Measurements from ENCODE around the gene PHLPP1. TPM values are rescaled to one million over a fixed set of nuclear protein-coding genes. Genes with fewer than 3 reads are reported as not detected.

The PHLPP1 gene
- total RNA-seq, 1 donor from 2014 or later = 18.6 TPM

- DNase-seq (ENCODE audit: low spot score) = no peak
- ATAC-seq = no peak
These were observed 259.8 kb downstream of the PHLPP1 start for GRCh38 chr18:62974928-62975675.

- ATAC-seq = no peak
- no peak for DNase-seq (ENCODE audit: low spot score)
These were observed 260.4 kb downstream of the PHLPP1 start for GRCh38 chr18:62975785-62976184.

GRCh38 chr18:62976227-62976626 is 260.9 kb downstream of the PHLPP1 start:
- no peak for DNase-seq (ENCODE audit: low spot score)

GRCh38 chr18:62977512-62977911 is 262.2 kb downstream of the PHLPP1 start:
- no peak for ATAC-seq
- no peak for DNase-seq (ENCODE audit: low spot score)

More at GRCh38 chr18:62976227-62976626, 260.9 kb downstream of the PHLPP1 start:
- ATAC-seq = no peak

GRCh38 chr18:62978251-62979049 is 263.1 kb downstream of the PHLPP1 start:
- DNase-seq (ENCODE audit: low spot score) (no peak), ATAC-seq (no peak)

- peak; percentile 80 for DNase-seq (ENCODE audit: low spot score)
These were observed 263.8 kb downstream of the PHLPP1 start for GRCh38 chr18:62979176-62979575.

GRCh38 chr18:62979900-62980299 is 264.6 kb downstream of the PHLPP1 start:
- no peak for ATAC-seq

More at GRCh38 chr18:62979176-62979575, 263.8 kb downstream of the PHLPP1 start:
- peak; percentile 89 for ATAC-seq

GRCh38 chr18:62981566-62981965 is 266.2 kb downstream of the PHLPP1 start:
- no peak for DNase-seq (ENCODE audit: low spot score)
- no peak for ATAC-seq

More at GRCh38 chr18:62979900-62980299, 264.6 kb downstream of the PHLPP1 start:
- no peak for DNase-seq (ENCODE audit: low spot score)

- DNase-seq (ENCODE audit: low spot score) (peak; percentile 58), ATAC-seq (peak; percentile 73)
These were observed 267.4 kb downstream of the PHLPP1 start for GRCh38 chr18:62982600-62983251.

GRCh38 chr18:62984656-62985315 is 269.4 kb downstream of the PHLPP1 start:
- DNase-seq (ENCODE audit: low spot score) = no peak
- no peak for ATAC-seq

GRCh38 chr18:62986490-62986889 is 271.1 kb downstream of the PHLPP1 start:
- DNase-seq (ENCODE audit: low spot score) = no peak
- ATAC-seq = no peak

- ATAC-seq (no peak), DNase-seq (ENCODE audit: low spot score) (no peak)
These were observed 271.9 kb downstream of the PHLPP1 start for GRCh38 chr18:62987055-62987830.

GRCh38 chr18:62987859-62988258 is 272.5 kb downstream of the PHLPP1 start:
- DNase-seq (ENCODE audit: low spot score) = no peak
- ATAC-seq = no peak

GRCh38 chr18:62988471-62988870 is 273.1 kb downstream of the PHLPP1 start:
- no peak for DNase-seq (ENCODE audit: low spot score)
- peak; percentile 72 for ATAC-seq

- DNase-seq (ENCODE audit: low spot score) = no peak
- no peak for ATAC-seq
These were observed 273.9 kb downstream of the PHLPP1 start for GRCh38 chr18:62989195-62989594.

GRCh38 chr18:62990653-62991052 is 275.3 kb downstream of the PHLPP1 start:
- DNase-seq (ENCODE audit: low spot score) (no peak), ATAC-seq (no peak)

GRCh38 chr18:62991389-62991788 is 276.0 kb downstream of the PHLPP1 start:
- DNase-seq (ENCODE audit: low spot score) (no peak), ATAC-seq (no peak)

- ATAC-seq (no peak), DNase-seq (ENCODE audit: low spot score) (no peak)
These were observed 276.6 kb downstream of the PHLPP1 start for GRCh38 chr18:62991959-62992358.

GRCh38 chr18:62992877-62993365 is 277.6 kb downstream of the PHLPP1 start:
- ATAC-seq (no peak), DNase-seq (ENCODE audit: low spot score) (no peak)

- ATAC-seq = no peak
- DNase-seq (ENCODE audit: low spot score) = no peak
These were observed 281.2 kb downstream of the PHLPP1 start for GRCh38 chr18:62996566-62996965.

Measured in left lobe of liver (tissue), 2 donors.